Right cardiac atrium (tissue), 5 donors: ENCODE results near the gene FNBP1L. TPM values are rescaled to one million over a fixed set of nuclear protein-coding genes. Genes with fewer than 3 reads are reported as not detected.

Experiments used
- ATAC-seq, 2 donors: fragments of 200-7000 bp; cut with Tn5 transposase; one replicate each; pipeline versions ENCODE4 v1.8.0 to v1.9.1; 2020; ENCODE audit warnings: moderate library complexity in 2 of 2, mild to moderate bottlenecking in 1 of 2
- DNase-seq, 3 donors: peaks; one replicate each; pipeline ENCODE4 v3.0.0-alpha.2; 2020
- H3K27ac ChIP-seq: one replicate; pipeline ENCODE4 v1.5.1; 2013; ENCODE audit warnings: mild to moderate bottlenecking, low read length, control low read depth, moderate library complexity
- H3K27me3 ChIP-seq: one replicate; pipeline ENCODE4 v1.6.1; 2013; ENCODE audit not compliant: control insufficient read depth, insufficient read depth
- H3K4me1 ChIP-seq: one replicate; pipeline ENCODE4 v1.6.1; 2013; ENCODE audit warnings: low read length; ENCODE audit not compliant: control insufficient read depth, insufficient read depth
- H3K4me3 ChIP-seq: one replicate; pipeline ENCODE4 v1.5.1; 2013; ENCODE audit warnings: low read length, control low read depth
- H3K9me3 ChIP-seq: one replicate; pipeline ENCODE4 v1.6.1; 2013; ENCODE audit warnings: low read length; ENCODE audit not compliant: control insufficient read depth
- WGBS: extraction: QIAGEN DNeasy Blood & Tissue Kit; methylation state at CpG from one replicate; pipeline ENCODE4 v1.1.7; 2013; 5-methylcytosine and 5-hydroxymethylcytosine counted together
- intact Hi-C, 4 donors: fragments of 100-400 bp; cut with DNase I; formaldehyde crosslinking; loops; one replicate each; pipeline versions ENCODE4 v1.11.0 to v1.14.0; 2022 to 2023
- polyA plus RNA-seq: library from polyadenylated mRNA; stranded (reverse); fragments of 200-250 nt; gene quantifications from one replicate; pipeline ENCODE4 v1.2.3, GENCODE V29; 2013
- total RNA-seq, 4 donors: library from RNA; stranded (reverse); fragmentation: NEBNext Ultra II Directional; extraction: Animal tissue kit (Norgen Biotek cat#: 25700); gene quantifications; one replicate each; pipeline ENCODE4 v1.2.1, GENCODE V29; 2021
- donor health status: healthy with polysubstance abuse.
- donor health status: DM: no; HTN: yes; CAD: no.
- donor health status: DM: no; HTN: no; CAD: no.
- donor health status: DM: no; HTN: yes; CAD: no; lungs with severe emphysema.
- donor health status: DM: yes; HTN: yes; CAD: no.

FNBP1L gene
- total and polyA plus RNA-seq, 5 donors, result 13.1 to 21.8 (median 18.3) TPM

DNA sequence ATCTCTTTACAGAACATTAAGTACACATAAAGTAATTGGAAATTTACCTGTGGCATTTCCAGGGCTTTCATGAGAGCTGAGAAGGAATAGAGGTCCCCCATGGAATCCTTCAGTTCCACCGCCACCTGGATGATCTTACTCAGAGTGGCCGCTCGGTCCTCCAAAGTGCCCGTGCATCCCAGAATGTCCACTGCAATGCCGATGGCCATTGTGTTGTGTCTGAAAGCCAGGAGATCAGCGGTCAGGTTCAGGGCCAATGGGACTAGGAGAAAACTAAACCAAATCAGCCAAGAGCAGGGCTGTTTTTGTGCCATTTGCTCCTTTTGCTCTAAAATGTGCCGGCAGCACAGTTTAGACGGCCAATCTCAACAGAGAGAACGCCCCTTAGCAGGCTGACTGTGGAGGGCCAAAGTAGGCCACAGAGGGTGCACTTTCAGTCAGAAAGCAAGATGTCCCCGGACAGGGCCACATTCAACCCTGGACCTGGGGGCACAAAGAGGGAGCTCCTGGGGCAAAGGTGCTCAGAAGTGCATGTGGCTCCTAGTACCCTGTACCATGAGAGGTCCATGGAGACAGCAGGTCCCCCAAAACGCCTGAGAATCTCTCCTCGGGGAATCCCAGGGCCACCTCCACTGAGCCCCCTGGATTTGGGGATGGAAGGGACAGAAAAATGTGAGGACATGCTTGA lies 123.8 kb downstream of the FNBP1L start:
- no peaks in the 10 kb centered on the region for H3K27me3 ChIP-seq
- H3K4me1 ChIP-seq, result no peaks in the 10 kb centered on the region
- no peak overlapping the region for H3K4me3 ChIP-seq
- no peak overlapping the region for H3K27ac ChIP-seq
- DNase-seq, result no peak
- no peaks in the 10 kb centered on the region for H3K9me3 ChIP-seq
- no peak for ATAC-seq
- 93% methylated on average over 12 of the region's 12 CpGs for WGBS
- intact Hi-C loops, result no loop called here

DNA sequence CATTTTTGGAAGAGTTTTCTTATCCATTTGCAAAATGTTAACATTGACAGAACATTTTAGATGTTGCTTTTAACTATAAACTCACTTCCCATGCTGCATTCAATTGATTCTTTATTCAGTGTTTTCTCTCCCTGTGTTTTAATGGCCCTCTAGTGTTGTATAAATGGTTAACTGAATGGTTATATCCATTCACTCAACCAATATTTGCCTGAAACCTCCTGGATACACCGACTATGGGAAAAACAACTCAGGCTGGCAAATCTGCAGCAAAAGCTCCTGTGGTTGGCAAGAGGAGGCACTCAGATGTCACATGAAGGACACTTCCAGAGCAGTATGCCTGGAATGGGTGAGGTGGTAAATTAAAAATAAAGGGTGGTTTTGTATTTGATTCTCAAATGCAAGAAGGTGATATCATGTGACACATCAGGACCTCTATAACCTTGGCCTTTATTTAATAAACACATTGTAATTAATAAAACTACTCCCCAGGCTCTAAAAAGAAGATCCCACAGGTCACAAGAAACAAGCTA lies 126.1 kb downstream of the FNBP1L start:
- 37% methylated on average over 1 of the region's 1 CpG for WGBS
- intact Hi-C loops, result no loop called here
- no peaks in the 10 kb centered on the region for H3K4me1 ChIP-seq
- H3K27ac ChIP-seq, result no peak overlapping the region
- no peaks in the 10 kb centered on the region for H3K9me3 ChIP-seq
- H3K27me3 ChIP-seq, result no peaks in the 10 kb centered on the region
- ATAC-seq (no peak), DNase-seq (no peak)
- no peak overlapping the region for H3K4me3 ChIP-seq

DNA sequence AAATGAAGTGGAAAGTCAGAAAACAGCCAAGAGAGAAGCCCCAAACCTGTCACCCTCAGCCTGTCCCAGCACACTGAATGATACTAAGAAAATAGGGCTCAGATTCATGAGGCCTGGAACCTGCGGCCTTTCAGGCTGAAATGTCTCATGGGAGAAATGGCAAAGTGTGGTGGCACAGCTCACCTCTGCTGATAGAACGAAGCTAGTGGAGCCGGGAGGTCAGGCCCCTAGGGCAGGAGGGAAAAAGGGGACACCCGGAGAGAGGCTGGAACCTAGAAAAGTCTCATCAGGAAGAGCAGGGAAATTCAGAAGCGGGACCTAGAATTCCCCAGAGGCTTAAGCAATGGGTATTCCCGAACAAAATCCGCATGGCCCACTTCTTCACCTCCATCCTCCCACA lies 126.6 kb downstream of the FNBP1L start:
- no peak overlapping the region for H3K27ac ChIP-seq

DNA sequence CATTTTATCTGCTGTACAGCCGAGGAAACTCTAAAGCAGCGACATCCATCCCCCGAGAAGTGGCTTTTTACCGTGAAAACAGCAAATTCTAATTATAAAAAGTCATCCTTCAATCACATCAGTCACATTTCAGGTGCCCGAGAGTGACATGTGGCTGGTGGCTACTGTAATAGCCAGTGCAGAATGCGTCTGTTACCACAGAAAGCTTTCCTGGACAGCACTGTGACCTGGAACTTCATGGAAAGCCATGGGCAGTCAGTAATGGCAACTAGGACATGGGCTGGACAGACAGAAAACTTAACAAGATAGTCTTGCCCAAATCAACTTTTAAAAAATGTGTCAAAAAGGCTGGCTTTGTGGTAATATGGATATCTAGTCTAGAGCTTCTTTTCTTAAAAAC lies 127.1 kb downstream of the FNBP1L start:
- ATAC-seq (no peak), DNase-seq (no peak)
- no peak overlapping the region for H3K27ac ChIP-seq
- no peak overlapping the region for H3K4me3 ChIP-seq
- H3K4me1 ChIP-seq, result no peaks in the 10 kb centered on the region
- intact Hi-C loops, result no loop called here
- 90% methylated on average over 6 of the region's 6 CpGs for WGBS
- no peaks in the 10 kb centered on the region for H3K9me3 ChIP-seq
- no peaks in the 10 kb centered on the region for H3K27me3 ChIP-seq

More for the DNA sequence above, 126.6 kb downstream of the FNBP1L start:
- no peaks in the 10 kb centered on the region for H3K27me3 ChIP-seq
- 79% methylated on average over 7 of the region's 7 CpGs for WGBS
- intact Hi-C loops, result no loop called here
- H3K9me3 ChIP-seq, result no peaks in the 10 kb centered on the region
- no peak for DNase-seq
- H3K4me3 ChIP-seq, result no peak overlapping the region
- no peak for ATAC-seq
- H3K4me1 ChIP-seq, result no peaks in the 10 kb centered on the region

DNA sequence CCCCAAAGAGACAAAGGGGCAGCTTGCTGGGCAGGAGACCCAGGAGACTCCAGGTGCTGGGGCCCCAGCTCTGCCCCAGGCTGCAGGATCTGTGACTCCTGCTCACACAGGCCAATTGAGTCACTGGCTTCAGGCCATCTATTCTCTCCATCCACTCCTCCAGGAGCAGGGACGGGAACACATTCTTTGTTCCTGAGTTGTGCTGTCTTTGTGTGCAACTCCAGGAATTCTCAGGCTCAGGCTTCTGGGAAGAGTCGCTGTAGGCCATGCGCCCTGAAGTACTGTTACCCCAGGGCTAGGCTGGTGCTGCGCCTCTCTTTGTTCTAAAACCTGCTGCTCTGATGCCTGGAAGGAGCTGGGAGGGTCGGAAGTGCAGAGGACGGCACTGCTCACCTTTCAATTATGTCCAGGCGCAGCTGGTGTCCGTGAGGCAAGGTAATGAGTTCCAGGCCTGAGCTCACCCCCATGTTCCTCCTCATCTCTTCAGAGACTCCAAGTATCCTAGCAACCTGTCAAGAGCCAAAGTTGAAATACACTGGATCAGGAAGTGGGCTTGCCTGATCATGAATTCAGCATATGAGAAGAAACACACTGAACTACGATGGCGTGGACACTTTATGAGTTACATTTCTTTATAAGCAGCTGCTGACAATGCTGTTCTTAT lies 127.8 kb downstream of the FNBP1L start:
- ATAC-seq, result no peak
- Histone ChIP-seq H3K27me3 (no peaks in the 10 kb centered on the region), H3K27ac (no peak overlapping the region), H3K4me3 (no peak overlapping the region), H3K9me3 (no peaks in the 10 kb centered on the region), H3K4me1 (no peaks in the 10 kb centered on the region)
- intact Hi-C loops, result no loop called here
- DNase-seq, result no peak
- WGBS, result 87% methylated on average over 10 of the region's 10 CpGs

DNA sequence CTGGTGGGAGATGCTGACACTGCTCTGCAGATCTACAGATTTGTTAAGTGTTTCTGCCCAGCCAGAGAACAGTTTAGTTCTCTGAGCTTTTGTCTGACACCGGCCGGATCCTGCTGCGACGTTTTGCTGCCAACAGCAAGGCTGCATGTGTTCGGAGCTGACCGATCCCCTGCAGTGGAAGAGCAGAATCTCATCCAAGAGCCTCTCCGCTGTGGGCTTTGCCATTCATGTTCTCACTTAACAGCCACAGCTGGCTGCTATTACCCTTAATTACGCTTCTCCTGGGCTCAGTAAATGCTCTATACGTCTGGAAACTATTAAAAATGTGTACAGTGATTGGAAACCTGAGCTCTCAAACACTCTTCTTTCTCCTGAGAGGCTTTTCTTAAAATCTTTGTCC lies 128.4 kb downstream of the FNBP1L start:
- DNase-seq, result peak in 2 of 3 donors; percentile 62 to 66
- intact Hi-C loops, result no loop called here
- Histone ChIP-seq H3K9me3 (no peaks in the 10 kb centered on the region), H3K4me1 (no peaks in the 10 kb centered on the region), H3K27ac (no peak overlapping the region), H3K4me3 (no peak overlapping the region), H3K27me3 (no peaks in the 10 kb centered on the region)
- no peak for ATAC-seq
- WGBS, result 56% methylated on average over 9 of the region's 9 CpGs

DNA sequence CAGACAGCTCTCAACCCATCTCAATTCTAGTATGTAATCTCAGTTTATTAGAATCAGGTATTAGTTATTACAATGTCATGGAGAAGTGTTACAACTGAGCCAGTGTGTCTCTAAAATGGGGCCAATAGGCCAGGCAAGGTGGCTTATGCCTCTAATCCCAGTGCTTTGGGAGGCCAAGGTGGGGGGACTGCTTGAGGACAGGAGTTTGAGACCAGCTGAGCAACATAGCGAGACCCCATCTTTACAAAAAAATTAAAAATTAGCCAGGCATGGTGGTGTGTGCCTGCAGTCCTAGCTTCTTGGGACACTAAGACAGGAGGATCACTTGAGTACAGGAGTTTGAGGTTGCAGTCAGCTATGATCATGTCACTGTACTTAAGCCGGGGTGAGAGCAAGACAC lies 128.8 kb downstream of the FNBP1L start:
- Histone ChIP-seq H3K4me3 (no peak overlapping the region), H3K27ac (no peak overlapping the region), H3K4me1 (no peaks in the 10 kb centered on the region), H3K27me3 (no peaks in the 10 kb centered on the region), H3K9me3 (no peaks in the 10 kb centered on the region)
- no peak for ATAC-seq
- DNase-seq, result no peak
- WGBS, result 98% methylated on average over 2 of the region's 2 CpGs
- intact Hi-C loops, result no loop called here

DNA sequence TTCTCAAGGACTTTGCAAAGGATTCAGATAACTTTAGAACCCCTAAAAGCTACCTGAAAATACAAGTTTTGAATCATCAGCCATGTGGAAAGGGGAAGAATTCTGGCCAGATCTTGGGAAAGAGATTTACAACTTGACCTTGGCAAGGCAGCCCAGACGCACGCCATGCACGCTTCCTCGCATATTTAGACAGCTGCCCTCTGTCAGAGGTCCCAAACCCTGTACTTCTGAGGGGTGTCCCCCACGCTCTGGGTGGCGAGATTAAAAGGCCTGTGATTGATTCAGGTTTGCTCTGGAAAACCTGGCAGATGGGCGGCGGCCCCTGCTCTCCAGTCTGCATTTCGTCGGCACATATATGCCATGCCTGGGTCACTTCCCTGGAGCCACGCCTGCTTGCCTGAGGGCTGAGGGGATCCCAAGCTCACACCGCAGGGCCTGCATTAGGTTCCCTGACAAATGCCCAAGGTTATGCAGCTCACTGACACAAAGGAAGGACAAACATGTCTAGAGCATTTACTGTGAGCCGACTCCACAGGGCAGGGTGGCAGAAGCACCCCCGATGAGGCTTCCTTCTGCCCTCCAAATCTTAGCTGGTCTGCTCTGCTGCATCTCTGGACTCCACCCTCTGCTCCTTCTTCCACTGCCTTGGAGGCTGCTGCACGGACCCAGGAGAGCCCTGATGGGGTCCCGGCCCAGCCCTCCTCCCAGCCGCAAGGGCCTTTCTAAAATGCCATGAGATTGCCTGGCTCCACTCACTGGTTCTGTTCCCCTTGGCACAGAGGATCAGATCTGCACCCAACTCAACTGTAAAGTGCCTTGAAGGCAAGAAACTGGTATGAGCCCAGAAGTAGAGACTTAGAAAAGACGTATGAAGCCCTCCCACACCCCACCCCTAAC lies 129.9 kb downstream of the FNBP1L start:
- no peak overlapping the region for H3K4me3 ChIP-seq
- no peak for ATAC-seq
- no peaks in the 10 kb centered on the region for H3K4me1 ChIP-seq
- no peaks in the 10 kb centered on the region for H3K9me3 ChIP-seq
- DNase-seq, result no peak
- no peaks in the 10 kb centered on the region for H3K27me3 ChIP-seq
- 83% methylated on average over 18 of the region's 18 CpGs for WGBS
- no peak overlapping the region for H3K27ac ChIP-seq
- intact Hi-C loops, result no loop called here

DNA sequence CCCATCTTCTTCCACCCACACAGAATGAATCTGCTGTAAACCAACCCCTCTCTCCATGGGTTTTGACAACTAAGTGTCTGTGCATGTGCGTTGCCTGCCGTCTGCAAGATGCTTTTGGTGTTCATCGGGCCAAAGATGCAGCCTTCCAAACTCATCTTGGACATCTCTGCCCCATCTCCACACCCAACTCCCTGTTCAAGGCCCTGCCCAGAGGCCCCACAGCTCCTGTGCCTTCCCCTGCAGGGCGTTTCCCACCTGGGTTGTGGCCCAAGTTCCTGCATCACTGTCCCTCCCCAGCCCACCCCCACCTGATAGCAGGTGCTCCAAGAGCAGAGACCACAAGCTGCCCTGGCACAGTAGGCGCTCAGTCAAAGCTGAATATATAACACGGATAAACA lies 130.5 kb downstream of the FNBP1L start:
- Histone ChIP-seq H3K4me1 (no peaks in the 10 kb centered on the region), H3K9me3 (no peaks in the 10 kb centered on the region), H3K27me3 (no peaks in the 10 kb centered on the region), H3K27ac (no peak overlapping the region), H3K4me3 (no peak overlapping the region)
- 95% methylated on average over 6 of the region's 6 CpGs for WGBS
- intact Hi-C loops, result no loop called here
- ATAC-seq (no peak), DNase-seq (no peak)

DNA sequence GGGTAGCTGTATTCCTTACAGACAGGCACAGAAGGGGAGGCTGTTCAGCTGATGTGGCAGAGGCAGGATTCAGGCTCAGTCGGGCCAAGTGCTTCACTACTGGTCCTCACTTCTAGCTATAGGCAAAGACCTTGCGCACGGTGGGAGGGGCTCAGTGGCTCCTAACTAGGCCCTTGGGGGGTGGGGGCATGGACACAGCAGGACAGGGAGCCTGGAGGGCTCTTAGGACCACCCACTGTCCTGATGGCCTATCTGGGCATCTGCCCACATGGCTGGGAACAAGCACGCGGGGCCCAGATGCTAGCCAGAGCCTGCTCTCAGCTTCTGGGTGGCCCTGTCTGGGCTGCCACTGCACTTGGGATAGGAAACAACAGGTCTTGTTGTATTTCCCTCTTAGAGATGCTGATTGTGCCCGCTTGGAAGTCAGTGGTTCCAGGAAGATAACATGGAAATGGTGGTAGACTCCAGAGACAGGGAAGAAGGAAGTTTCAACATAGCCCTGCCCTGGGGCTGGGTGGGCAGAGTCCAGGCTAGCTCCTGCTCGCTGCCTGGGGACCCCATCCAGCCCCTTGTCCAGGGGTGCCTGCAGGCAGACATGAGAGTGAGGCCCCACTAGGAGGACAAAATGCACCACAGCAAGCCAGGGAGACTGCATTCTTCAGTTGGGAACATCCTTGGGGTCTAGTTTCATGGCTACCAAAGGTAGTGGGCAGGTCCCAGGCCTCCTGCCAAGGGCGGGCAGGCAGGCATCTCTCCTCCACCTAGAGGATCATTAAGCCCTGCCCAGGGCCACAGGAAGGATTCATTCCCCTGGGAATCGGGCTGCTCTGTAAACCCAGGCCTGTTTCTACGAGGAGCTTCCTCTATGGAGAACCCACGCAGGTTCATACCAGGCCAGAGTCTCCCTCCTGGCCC lies 131.2 kb downstream of the FNBP1L start:
- Histone ChIP-seq H3K4me3 (no peak overlapping the region), H3K4me1 (no peaks in the 10 kb centered on the region), H3K27me3 (no peaks in the 10 kb centered on the region), H3K9me3 (no peaks in the 10 kb centered on the region), H3K27ac (peak overlapping the region; percentile 7)
- ATAC-seq, result no peak
- intact Hi-C loops, result no loop called here
- 89% methylated on average over 11 of the region's 11 CpGs for WGBS
- peak in 1 of 3 donors; percentile 61 for DNase-seq
